B cell (primary cell): ENCODE results near the gene AKAP9. TPM values are rescaled to one million over a fixed set of nuclear protein-coding genes. Genes with fewer than 3 reads are reported as not detected.

Experiments used
- ATAC-seq: fragments of 200-7000 bp; cut with Tn5 transposase; one replicate; pipeline ENCODE4 v1.10.0; 2021; ENCODE audit warnings: low read depth, mild to moderate bottlenecking, moderate number of reproducible peaks, moderate library complexity
- CTCF ChIA-PET: fragments of 350-600 bp; sonication (Branson Sonifier 250); formaldehyde crosslinking; loops from one replicate; lab custom pipeline; 2021; ENCODE audit warnings: antibody characterized with exemption, inconsistent platforms; lab: Charles Lee
- POLR2A ChIA-PET: fragments of 350-600 bp; sonication (Branson Sonifier 250); formaldehyde crosslinking; loops from one replicate; lab custom pipeline; 2021; ENCODE audit warnings: antibody characterized with exemption; lab: Charles Lee
- DNase-seq: peaks from one replicate; pipeline ENCODE4 v3.0.0; 2013
- H2AFZ ChIP-seq: 2 replicates; pipeline ENCODE4 v1.6.1; 2012; ENCODE audit warnings: mild to moderate bottlenecking, low read depth, low read length; ENCODE audit not compliant: insufficient read depth, poor library complexity, severe bottlenecking
- H3K27ac ChIP-seq, 2 donors: 1 replicate in 1 of 2; 2 replicates in 1 of 2; pipeline ENCODE4 v1.5.1; 2012 to 2013; ENCODE audit warnings: low read length in 2 of 2, mild to moderate bottlenecking in 2 of 2, moderate library complexity in 1 of 2
- H3K27me3 ChIP-seq, 4 experiments: fragments of 200-600 bp in 1 of 4; sonication (generic) in 1 of 4; replicated peaks in 1 of 4; 1 replicate in 2 of 4; 2 replicates in 2 of 4; pipeline versions ENCODE4 v1.6.1 to v1.7.0; 2013 to 2016; ENCODE audit warnings: low read length in 3 of 4, mild to moderate bottlenecking in 2 of 4, mixed read lengths in 1 of 4, moderate library complexity in 1 of 4; ENCODE audit not compliant: insufficient read depth in 4 of 4, control insufficient read depth in 3 of 4; ENCODE audit errors: control extremely low read depth in 1 of 4
- H3K36me3 ChIP-seq, 2 experiments: replicated peaks in 1 of 2; 1 replicate in 1 of 2; 2 replicates in 1 of 2; pipeline versions ENCODE4 v1.6.1 to v1.7.1; 2013; ENCODE audit warnings: low read length in 1 of 2; ENCODE audit not compliant: insufficient read depth in 2 of 2, control insufficient read depth in 1 of 2; ENCODE audit errors: control extremely low read depth in 1 of 2, extremely low read depth in 1 of 2
- H3K4me1 ChIP-seq, 2 donors: fragments of 200-600 bp in 1 of 2; sonication (generic) in 1 of 2; 1 replicate in 1 of 2; 2 replicates in 1 of 2; pipeline versions ENCODE4 v1.5.1 to v1.6.1; 2013 to 2017; ENCODE audit warnings: low read length in 2 of 2; ENCODE audit not compliant: control insufficient read depth in 2 of 2, insufficient read depth in 2 of 2
- H3K4me2 ChIP-seq: replicated peaks from 2 replicates; pipeline ENCODE3; 2012; ENCODE audit warnings: mild to moderate bottlenecking, low read depth, low read length; ENCODE audit not compliant: poor library complexity, severe bottlenecking
- H3K4me3 ChIP-seq, 5 experiments: fragments of 200-600 bp in 1 of 5; sonication (generic) in 1 of 5; 1 replicate in 3 of 5; 2 replicates in 2 of 5; pipeline versions ENCODE4 v1.5.1 to v1.7.0; 2011 to 2016; ENCODE audit warnings: low read length in 4 of 5, mild to moderate bottlenecking in 4 of 5, low read depth in 2 of 5, control low read depth in 1 of 5, moderate library complexity in 1 of 5; ENCODE audit not compliant: insufficient read depth in 1 of 5; ENCODE audit errors: control extremely low read depth in 1 of 5, extremely low read depth in 1 of 5
- H3K79me2 ChIP-seq: fragments of 200-600 bp; sonication (generic); one replicate; pipeline ENCODE4 v1.6.0; 2016; ENCODE audit warnings: low read length; ENCODE audit not compliant: control insufficient read depth, insufficient read depth
- H3K9ac ChIP-seq: fragments of 200-600 bp; sonication (generic); 2 replicates; pipeline ENCODE4 v1.6.1; 2017; ENCODE audit warnings: mild to moderate bottlenecking, low read length, moderate library complexity
- H3K9me3 ChIP-seq, 3 donors: one replicate each; pipeline versions ENCODE4 v1.6.1 to v1.7.1; 2013; ENCODE audit warnings: low read length in 2 of 3; ENCODE audit not compliant: control insufficient read depth in 2 of 3, insufficient read depth in 1 of 3; ENCODE audit errors: control extremely low read depth in 1 of 3
- H4K20me1 ChIP-seq: 2 replicates; pipeline ENCODE4 v1.6.0; 2012; ENCODE audit warnings: mild to moderate bottlenecking, low read length; ENCODE audit not compliant: insufficient read depth, control insufficient read depth, poor library complexity, severe bottlenecking
- H3K27ac Mint-ChIP-seq: one replicate; pipeline ENCODE4 v1.8.0; 2021; ENCODE audit warnings: mixed read lengths
- H3K27me3 Mint-ChIP-seq: one replicate; pipeline ENCODE4 v1.8.0; 2021; ENCODE audit warnings: mixed read lengths
- H3K4me1 Mint-ChIP-seq: one replicate; pipeline ENCODE4 v1.8.0; 2021; ENCODE audit warnings: mixed read lengths
- H3K4me3 Mint-ChIP-seq: one replicate; pipeline ENCODE4 v1.8.0; 2021; ENCODE audit warnings: mixed read lengths
- H3K9me3 Mint-ChIP-seq: one replicate; pipeline ENCODE4 v1.8.0; 2022; ENCODE audit warnings: mixed read lengths; ENCODE audit not compliant: insufficient read depth
- EZH2 ChIP-seq: IDR thresholded peaks from 2 replicates; pipeline ENCODE4 v1.6.1; 2012; ENCODE audit warnings: borderline replicate concordance, low read depth, mild to moderate bottlenecking, moderate library complexity, low read length; ENCODE audit not compliant: insufficient read depth, poor library complexity, severe bottlenecking
- WGBS: methylation state at CpG from one replicate; pipeline ENCODE4 v1.1.5; 2013; ENCODE audit warnings: missing lambda C conversion rate; ENCODE audit not compliant: insufficient coverage; 5-methylcytosine and 5-hydroxymethylcytosine counted together
- intact Hi-C: fragments of 100-400 bp; cut with micrococcal nuclease; formaldehyde crosslinking; loops from one replicate; pipeline ENCODE4 v1.10.0; 2022
- polyA plus RNA-seq: library from polyadenylated mRNA; depleted of rRNA; stranded (reverse); fragments of >200 nt; gene quantifications from 2 replicates; pipeline ENCODE4 v1.2.3, GENCODE V29; 2012
- total RNA-seq, 2 donors: library from RNA; stranded (reverse); fragments of 120-200 nt in 1 of 2; gene quantifications; 1 replicate in 1 of 2; 2 replicates in 1 of 2; pipeline versions ENCODE4 v1.2.3 to v1.2.4, GENCODE V29; 2013 to 2022
- TF ChIP-seq, protein P1 (sequence below): fragments of 200-600 bp; IDR thresholded peaks from one replicate; pipeline ENCODE4 v1.8.0; 2022; ENCODE audit warnings: antibody characterized with exemption, mild to moderate bottlenecking

Gene AKAP9
- total and polyA plus RNA-seq, 2 donors (not counting 1 experiment from before 2014, with no cell fraction given), result 19.3 to 106 TPM

DNA sequence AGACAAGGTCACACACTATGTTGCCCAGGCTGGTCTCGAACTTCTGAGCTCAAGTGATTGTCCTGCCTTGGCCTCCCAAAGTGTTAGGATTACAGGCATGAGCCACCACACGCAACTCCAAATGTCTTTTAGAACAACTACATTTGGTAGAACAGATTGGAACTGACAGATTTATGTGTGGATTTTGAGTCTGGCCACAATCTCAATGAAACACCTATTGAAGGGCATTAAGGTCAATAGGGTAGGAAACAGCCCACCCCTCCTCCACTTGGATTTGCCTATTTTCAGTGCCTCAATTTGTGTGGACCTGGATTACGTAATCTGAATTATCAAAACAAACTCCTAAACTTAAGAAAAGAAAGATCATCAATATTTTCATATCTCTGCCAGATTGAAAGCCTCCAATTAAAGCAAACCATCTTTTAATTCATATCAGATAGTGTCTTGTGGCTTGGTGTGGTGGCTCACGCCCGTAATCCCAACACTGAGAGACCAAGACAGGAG, 209.1 kb downstream of the AKAP9 start:
- H3K27me3 ChIP-seq, result no peaks in the 10 kb centered on the region
- H3K9me3 ChIP-seq, result no peaks in the 10 kb centered on the region
- ChIA-PET CTCF (no interaction called here), POLR2A (no interaction called here)
- no peak overlapping the region for H3K4me2 ChIP-seq
- H3K9ac ChIP-seq, result no peak overlapping the region
- no peak overlapping the region for H3K4me3 ChIP-seq
- H3K4me1 Mint-ChIP-seq, result no peaks in the 10 kb centered on the region
- no peak overlapping the region for H2AFZ ChIP-seq
- H3K4me3 Mint-ChIP-seq, result no peak overlapping the region
- peaks cover 1% of the 10 kb centered on the region for H3K27me3 Mint-ChIP-seq
- 100% methylated on average over 1 of the region's 5 CpGs for WGBS
- ATAC-seq (no peak), DNase-seq (no peak)
- H3K79me2 ChIP-seq, result no peaks in the 10 kb centered on the region
- no peaks in the 10 kb centered on the region for H4K20me1 ChIP-seq
- H3K4me1 ChIP-seq, result no peaks in the 10 kb centered on the region
- intact Hi-C loops, result no loop called here
- H3K9me3 Mint-ChIP-seq, result no peaks in the 10 kb centered on the region
- TF ChIP-seq EZH2, result no peak
- TF ChIP-seq, protein P1, sequence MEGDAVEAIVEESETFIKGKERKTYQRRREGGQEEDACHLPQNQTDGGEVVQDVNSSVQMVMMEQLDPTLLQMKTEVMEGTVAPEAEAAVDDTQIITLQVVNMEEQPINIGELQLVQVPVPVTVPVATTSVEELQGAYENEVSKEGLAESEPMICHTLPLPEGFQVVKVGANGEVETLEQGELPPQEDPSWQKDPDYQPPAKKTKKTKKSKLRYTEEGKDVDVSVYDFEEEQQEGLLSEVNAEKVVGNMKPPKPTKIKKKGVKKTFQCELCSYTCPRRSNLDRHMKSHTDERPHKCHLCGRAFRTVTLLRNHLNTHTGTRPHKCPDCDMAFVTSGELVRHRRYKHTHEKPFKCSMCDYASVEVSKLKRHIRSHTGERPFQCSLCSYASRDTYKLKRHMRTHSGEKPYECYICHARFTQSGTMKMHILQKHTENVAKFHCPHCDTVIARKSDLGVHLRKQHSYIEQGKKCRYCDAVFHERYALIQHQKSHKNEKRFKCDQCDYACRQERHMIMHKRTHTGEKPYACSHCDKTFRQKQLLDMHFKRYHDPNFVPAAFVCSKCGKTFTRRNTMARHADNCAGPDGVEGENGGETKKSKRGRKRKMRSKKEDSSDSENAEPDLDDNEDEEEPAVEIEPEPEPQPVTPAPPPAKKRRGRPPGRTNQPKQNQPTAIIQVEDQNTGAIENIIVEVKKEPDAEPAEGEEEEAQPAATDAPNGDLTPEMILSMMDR, result no peak
- no peaks in the 10 kb centered on the region for H3K36me3 ChIP-seq
- no peak overlapping the region for H3K27ac Mint-ChIP-seq
- no peak overlapping the region for H3K27ac ChIP-seq

DNA sequence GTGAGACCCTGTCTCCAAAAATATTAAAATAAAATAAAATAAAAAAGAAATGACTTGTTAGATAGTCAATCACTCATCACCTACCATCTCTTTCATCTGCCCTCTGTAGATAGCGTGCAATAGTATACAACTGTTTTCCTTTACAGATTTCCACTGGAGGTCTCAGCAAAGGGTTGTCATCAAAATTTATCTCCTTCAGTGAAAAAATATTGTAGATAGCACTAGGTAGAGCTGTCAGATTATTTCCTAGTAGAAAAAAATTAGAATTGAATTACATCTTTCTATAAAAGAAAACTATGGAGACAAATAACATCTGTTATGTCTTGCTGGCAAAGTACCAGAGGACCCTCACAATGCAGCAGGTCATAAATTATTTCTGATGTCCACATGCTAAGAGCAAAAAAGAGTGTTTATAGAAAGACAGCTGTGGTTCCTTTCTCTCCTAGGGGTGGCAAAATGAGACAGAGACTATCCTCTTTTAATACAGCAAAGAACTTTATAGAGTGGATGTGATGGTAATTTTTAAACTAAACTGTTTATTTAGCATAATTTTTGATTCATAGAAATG, 209.9 kb downstream of the AKAP9 start:
- peaks cover 5% of the 10 kb centered on the region for H3K27me3 Mint-ChIP-seq
- intact Hi-C loops, result no loop called here
- POLR2A ChIA-PET, result no interaction called here
- Histone ChIP-seq H4K20me1 (no peaks in the 10 kb centered on the region), H3K27ac (no peak overlapping the region), H3K27me3 (peaks cover 0 to 2% (median 0%) of the 10 kb centered on the region in 4 experiments), H3K36me3 (no peaks in the 10 kb centered on the region), H3K4me3 (no peak overlapping the region), H3K79me2 (no peaks in the 10 kb centered on the region), H3K4me1 (no peaks in the 10 kb centered on the region), H3K9ac (no peak overlapping the region), H3K9me3 (no peaks in the 10 kb centered on the region), H3K4me2 (no peak overlapping the region), H2AFZ (no peak overlapping the region)
- no peaks in the 10 kb centered on the region for H3K4me1 Mint-ChIP-seq
- no peak overlapping the region for H3K4me3 Mint-ChIP-seq
- no peaks in the 10 kb centered on the region for H3K9me3 Mint-ChIP-seq
- WGBS, result no CpG with 5 or more reads among the region's 1 CpG
- H3K27ac Mint-ChIP-seq, result no peak overlapping the region
- ATAC-seq, result no peak
- DNase-seq, result no peak
- CTCF ChIA-PET, result no interaction called here
- no peak for TF ChIP-seq EZH2
- TF ChIP-seq, protein P1, result no peak
